SH-SY5Y (cell line): ENCODE data around the gene TSPAN15.

Experiments used
- GATA2 ChIP-seq: IDR thresholded peaks from 2 replicates; pipeline ENCODE4 v1.6.1; 2011; ENCODE audit warnings: mild to moderate bottlenecking, low read depth, low read length
- GATA3 ChIP-seq: IDR thresholded peaks from 2 replicates; pipeline ENCODE4 v1.6.1; 2011; ENCODE audit warnings: low read depth, mild to moderate bottlenecking, low read length, moderate library complexity

DNA sequence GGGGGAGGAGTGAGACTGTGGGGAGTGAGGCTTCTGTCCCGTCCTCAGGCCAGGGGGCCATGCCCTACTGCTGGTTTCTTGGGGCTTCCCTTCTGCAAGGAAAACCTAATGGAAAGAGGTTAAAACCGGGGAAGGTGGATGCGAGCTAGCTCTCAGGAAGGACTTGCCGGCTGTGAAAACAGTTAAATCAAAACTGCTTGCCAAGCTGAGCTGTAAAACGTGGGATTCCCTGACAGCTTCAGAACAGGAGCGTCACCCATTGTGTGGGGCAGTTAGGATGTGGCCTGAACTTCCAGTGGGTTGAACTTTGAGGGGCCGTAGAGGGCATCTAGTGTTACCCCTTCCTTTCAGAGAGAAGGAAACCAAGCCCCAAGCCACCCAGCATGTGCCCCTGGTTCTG, 13.1 kb downstream of the TSPAN15 start:
- TF ChIP-seq GATA2 (no peak), GATA3 (no peak)
